BE2C (cell line): ENCODE data around the gene PIGL.
A peak's percentile ranks its signal among the peaks of the same experiment; 100 is the strongest.

ENCODE experiments used
- DNase-seq: peaks from one replicate; pipeline ENCODE4 v3.0.0-alpha.2; 2020
- H3K27me3 ChIP-seq: fragments of 250-450 bp; sonication (Bioruptor Pico); 2 replicates; pipeline ENCODE4 v1.5.1; 2020; ENCODE audit warnings: mild to moderate bottlenecking
- H3K36me3 ChIP-seq: fragments of 250-450 bp; sonication (Bioruptor Pico); 2 replicates; pipeline ENCODE4 v1.5.1; 2020; ENCODE audit warnings: mild to moderate bottlenecking
- H3K4me1 ChIP-seq: fragments of 250-450 bp; sonication (Bioruptor Pico); 2 replicates; pipeline ENCODE4 v1.5.1; 2020
- H3K4me3 ChIP-seq: 2 replicates; pipeline ENCODE4 v1.5.1; 2011; ENCODE audit warnings: low read depth, low read length
- H3K9me3 ChIP-seq: fragments of 250-450 bp; sonication (Bioruptor Pico); 2 replicates; pipeline ENCODE4 v1.5.1; 2020
- CTCF ChIP-seq: IDR thresholded peaks from 2 replicates; pipeline ENCODE4 v1.5.1; 2012; ENCODE audit warnings: mild to moderate bottlenecking, low read depth, low read length

PIGL gene

GRCh38 chr17:16281351-16281750, 64.3 kb downstream of the PIGL start:
- no peak for DNase-seq
- no peaks in the 10 kb centered on the region for H3K9me3 ChIP-seq
- no peak for TF ChIP-seq CTCF

DNA sequence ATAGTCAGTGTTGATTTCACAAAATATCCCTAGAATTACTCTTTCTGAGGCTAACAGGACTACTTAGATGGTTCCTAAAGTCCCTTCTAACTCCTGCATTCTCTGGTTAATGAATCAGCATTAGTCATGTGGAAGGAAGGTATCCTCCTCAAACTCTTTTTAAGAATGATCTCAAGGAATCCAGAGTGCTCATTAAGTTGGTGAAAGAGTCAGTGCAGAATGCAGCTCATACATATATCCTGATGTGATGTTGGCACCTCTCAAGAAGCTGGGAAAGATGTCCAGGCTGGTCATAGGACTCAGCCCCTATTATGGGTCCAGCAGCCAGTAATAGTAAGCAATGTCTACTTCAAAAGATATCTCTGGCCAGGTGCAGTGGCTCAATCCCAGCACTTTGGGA, 65.5 kb downstream of the PIGL start:
- TF ChIP-seq CTCF = no peak
- no peak overlapping the region for H3K4me3 ChIP-seq
- no peaks in the 10 kb centered on the region for H3K9me3 ChIP-seq
- H3K36me3 ChIP-seq = no peaks in the 10 kb centered on the region
- DNase-seq = no peak
- H3K27me3 ChIP-seq = no peaks in the 10 kb centered on the region
- H3K4me1 ChIP-seq = peaks cover 3% of the 10 kb centered on the region; the same call in 1 of the 2 replicates

More at GRCh38 chr17:16281351-16281750, 64.3 kb downstream of the PIGL start:
- no peaks in the 10 kb centered on the region for H3K27me3 ChIP-seq
- no peaks in the 10 kb centered on the region for H3K36me3 ChIP-seq
- no peak overlapping the region for H3K4me3 ChIP-seq
- peaks cover 3% of the 10 kb centered on the region; the same call in 1 of the 2 replicates for H3K4me1 ChIP-seq

GRCh38 chr17:16283705-16284104, 66.7 kb downstream of the PIGL start:
- Histone ChIP-seq H3K9me3 (no peaks in the 10 kb centered on the region), H3K36me3 (no peaks in the 10 kb centered on the region), H3K4me1 (peaks cover 3% of the 10 kb centered on the region; the same call in 1 of the 2 replicates), H3K4me3 (no peak overlapping the region), H3K27me3 (no peaks in the 10 kb centered on the region)
- TF ChIP-seq CTCF = no peak
- no peak for DNase-seq

DNA sequence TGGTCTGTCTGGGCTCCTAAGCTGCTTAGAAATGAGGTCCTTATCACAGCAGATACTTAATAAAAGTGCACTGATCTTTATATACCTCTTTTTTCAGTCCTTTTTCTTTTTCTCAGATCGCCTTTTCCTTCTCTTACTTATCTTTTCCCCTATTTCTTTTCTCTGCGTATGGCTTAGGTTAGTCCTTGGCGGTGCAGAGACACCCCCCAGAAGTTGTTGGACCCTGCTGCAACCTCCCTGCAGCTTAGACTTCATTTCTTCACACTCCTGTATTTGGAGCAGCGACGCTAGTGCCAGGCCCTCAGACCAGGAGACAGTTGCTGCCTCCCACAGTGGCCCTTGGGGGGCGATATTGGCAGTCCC, 68.6 kb downstream of the PIGL start:
- peak overlapping the region; percentile 22 for H3K4me3 ChIP-seq
- H3K9me3 ChIP-seq = no peaks in the 10 kb centered on the region
- H3K4me1 ChIP-seq = peaks cover 3% of the 10 kb centered on the region; the same call in 1 of the 2 replicates
- DNase-seq = no peak
- no peaks in the 10 kb centered on the region for H3K36me3 ChIP-seq
- H3K27me3 ChIP-seq = no peaks in the 10 kb centered on the region
- TF ChIP-seq CTCF = peak; percentile 47

DNA sequence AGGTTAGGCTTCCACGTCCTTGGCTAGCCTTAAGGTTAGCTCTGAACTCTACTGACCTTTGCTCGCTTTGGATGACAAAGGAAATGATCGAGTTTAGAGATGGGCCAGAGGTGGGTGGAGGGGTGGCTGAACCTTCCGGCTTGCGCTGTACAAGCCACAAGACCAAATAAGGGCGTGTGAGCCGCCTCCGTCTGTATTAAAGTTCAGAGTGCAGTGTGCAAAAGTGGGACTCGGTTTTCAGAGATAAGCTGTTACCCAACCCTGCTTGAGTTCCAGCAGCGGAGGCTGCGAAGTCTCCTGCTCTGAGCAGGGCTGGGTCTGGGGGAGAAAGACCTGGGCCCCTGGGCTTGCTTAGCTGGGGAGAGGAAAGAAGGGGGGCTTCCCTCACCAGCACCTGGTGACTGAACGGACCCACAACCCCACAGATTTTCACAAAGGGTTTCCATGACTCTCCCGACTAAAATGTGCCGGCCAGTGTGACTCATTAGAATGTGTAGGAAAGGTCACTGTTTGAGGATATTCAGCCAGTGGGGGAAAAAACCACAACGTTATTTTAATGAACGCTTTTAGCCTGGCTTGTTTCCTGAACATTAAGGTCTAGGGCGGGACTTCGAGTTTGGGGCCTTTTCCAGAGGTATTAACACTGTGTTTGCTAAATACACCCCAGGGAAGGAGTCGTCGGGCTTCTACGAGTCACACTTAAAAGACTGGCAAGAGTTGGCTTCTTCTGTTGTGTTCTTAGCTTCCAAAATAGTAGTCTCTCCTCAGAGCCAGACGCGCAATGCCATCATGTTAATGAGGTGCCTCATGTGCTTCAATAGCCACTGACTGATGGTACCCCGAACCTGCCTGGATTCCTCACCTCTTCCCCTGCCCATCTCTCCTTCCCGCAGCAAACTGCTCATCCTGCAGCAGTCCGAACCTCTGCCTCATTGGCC, 69.3 kb downstream of the PIGL start:
- DNase-seq = peak; percentile 56
- H3K4me3 ChIP-seq = peak overlapping the region; percentile 22
- H3K9me3 ChIP-seq = no peaks in the 10 kb centered on the region
- no peaks in the 10 kb centered on the region for H3K36me3 ChIP-seq
- H3K4me1 ChIP-seq = peaks cover 3% of the 10 kb centered on the region; the same call in 1 of the 2 replicates
- no peak for TF ChIP-seq CTCF
- no peaks in the 10 kb centered on the region for H3K27me3 ChIP-seq
